ENCODE results near the gene SDK1.

SDK1 gene

DNA sequence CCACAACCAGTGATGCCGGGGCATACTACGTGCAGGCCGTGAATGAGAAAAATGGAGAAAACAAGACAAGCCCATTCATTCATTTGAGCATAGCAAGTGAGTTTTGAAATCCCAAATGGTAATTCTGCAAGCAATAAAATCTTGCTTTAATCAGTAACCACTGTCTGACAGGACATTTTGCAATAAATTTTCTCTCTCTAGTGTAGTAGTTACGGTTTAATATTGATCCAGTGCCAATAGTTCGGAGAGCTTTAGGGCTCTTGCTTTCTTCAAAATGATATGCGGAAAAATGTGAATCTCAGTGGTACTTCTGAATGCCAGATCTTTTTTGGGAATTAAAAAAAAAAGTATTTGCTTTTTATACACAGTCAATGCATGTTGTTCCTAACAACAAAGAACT, 520.4 kb downstream of the SDK1 start:
- TF ChIP-seq, protein P1, sequence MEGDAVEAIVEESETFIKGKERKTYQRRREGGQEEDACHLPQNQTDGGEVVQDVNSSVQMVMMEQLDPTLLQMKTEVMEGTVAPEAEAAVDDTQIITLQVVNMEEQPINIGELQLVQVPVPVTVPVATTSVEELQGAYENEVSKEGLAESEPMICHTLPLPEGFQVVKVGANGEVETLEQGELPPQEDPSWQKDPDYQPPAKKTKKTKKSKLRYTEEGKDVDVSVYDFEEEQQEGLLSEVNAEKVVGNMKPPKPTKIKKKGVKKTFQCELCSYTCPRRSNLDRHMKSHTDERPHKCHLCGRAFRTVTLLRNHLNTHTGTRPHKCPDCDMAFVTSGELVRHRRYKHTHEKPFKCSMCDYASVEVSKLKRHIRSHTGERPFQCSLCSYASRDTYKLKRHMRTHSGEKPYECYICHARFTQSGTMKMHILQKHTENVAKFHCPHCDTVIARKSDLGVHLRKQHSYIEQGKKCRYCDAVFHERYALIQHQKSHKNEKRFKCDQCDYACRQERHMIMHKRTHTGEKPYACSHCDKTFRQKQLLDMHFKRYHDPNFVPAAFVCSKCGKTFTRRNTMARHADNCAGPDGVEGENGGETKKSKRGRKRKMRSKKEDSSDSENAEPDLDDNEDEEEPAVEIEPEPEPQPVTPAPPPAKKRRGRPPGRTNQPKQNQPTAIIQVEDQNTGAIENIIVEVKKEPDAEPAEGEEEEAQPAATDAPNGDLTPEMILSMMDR (IDR thresholded peaks at IDR 0.05; ENCODE audit: low read depth, low read length, missing control alignments), result no peak
- no peak for DNase-seq (ENCODE audit: low read depth)
- no peak overlapping the region for H3K4me3 ChIP-seq (ENCODE audit: low read depth, low read length)

- DNase-seq (ENCODE audit: low read depth), result no peak
- TF ChIP-seq, protein P1 (IDR thresholded peaks at IDR 0.05; ENCODE audit: low read depth, low read length, missing control alignments), result no peak
- no peak overlapping the region for H3K4me3 ChIP-seq (ENCODE audit: low read depth, low read length)
Measured at GRCh38 chr7:3825491-3825890, 524.4 kb downstream of the SDK1 start.

- no peak overlapping the region for H3K4me3 ChIP-seq (ENCODE audit: low read depth, low read length)
- DNase-seq (ENCODE audit: low read depth), result no peak
- TF ChIP-seq, protein P1 (IDR thresholded peaks at IDR 0.05; ENCODE audit: low read depth, low read length, missing control alignments), result no peak
Measured at GRCh38 chr7:3832199-3832598, 531.1 kb downstream of the SDK1 start.

DNA sequence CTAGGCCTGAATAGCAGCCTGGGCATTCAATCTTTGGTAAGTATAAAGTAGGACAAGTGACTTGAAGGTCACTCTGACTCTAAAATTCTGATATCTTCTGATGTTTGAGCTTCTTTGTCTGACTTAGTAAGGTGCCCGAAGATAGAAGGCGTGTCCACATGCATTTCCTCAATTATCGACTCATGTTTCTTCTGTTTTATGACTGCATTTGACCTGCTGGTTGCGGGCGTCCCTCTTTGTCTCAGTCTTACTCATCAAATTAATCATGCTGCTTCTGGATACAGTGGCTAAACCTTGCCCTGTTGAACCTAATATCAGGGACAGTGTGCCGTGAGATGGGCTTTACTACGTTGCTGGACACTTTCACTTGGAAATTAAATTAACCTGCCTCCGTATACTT, 534.1 kb downstream of the SDK1 start:
- TF ChIP-seq, protein P1 (IDR thresholded peaks at IDR 0.05; ENCODE audit: low read depth, low read length, missing control alignments), result no peak
- H3K4me3 ChIP-seq (ENCODE audit: low read depth, low read length), result no peak overlapping the region
- DNase-seq (ENCODE audit: low read depth), result no peak

- H3K4me3 ChIP-seq (ENCODE audit: low read depth, low read length), result no peak overlapping the region
- DNase-seq (ENCODE audit: low read depth), result no peak
- TF ChIP-seq, protein P1 (IDR thresholded peaks at IDR 0.05; ENCODE audit: low read depth, low read length, missing control alignments), result no peak
Measured at GRCh38 chr7:3836855-3837254, 535.8 kb downstream of the SDK1 start.

- TF ChIP-seq, protein P1 (IDR thresholded peaks at IDR 0.05; ENCODE audit: low read depth, low read length, missing control alignments), result no peak
- H3K4me3 ChIP-seq (ENCODE audit: low read depth, low read length), result no peak overlapping the region
- no peak for DNase-seq (ENCODE audit: low read depth)
Measured at GRCh38 chr7:3844540-3845151, 543.6 kb downstream of the SDK1 start.

- DNase-seq (ENCODE audit: low read depth), result no peak
- TF ChIP-seq, protein P1 (IDR thresholded peaks at IDR 0.05; ENCODE audit: low read depth, low read length, missing control alignments), result no peak
- no peak overlapping the region for H3K4me3 ChIP-seq (ENCODE audit: low read depth, low read length)
Measured at GRCh38 chr7:3846738-3847137, 545.7 kb downstream of the SDK1 start.
